Mesendoderm (in vitro differentiated cells): ENCODE measurements around the gene LRRC56.
A peak's percentile ranks its signal among the peaks of the same experiment; 100 is the strongest.
"Not testable (repeated sequence)": the region's sequence is repeated elsewhere in the genome, so short reads cannot be mapped to it uniquely, and the experiment has no call there.

Source experiments
- DNase-seq: peaks from one replicate; pipeline ENCODE4 v3.0.0; 2013
- H2AK5ac ChIP-seq: 2 replicates; pipeline ENCODE4 v1.6.1; 2013; ENCODE audit warnings: low read length, inconsistent platforms
- H2BK120ac ChIP-seq: 2 replicates; pipeline ENCODE4 v1.6.1; 2013; ENCODE audit warnings: low read depth, mild to moderate bottlenecking, low read length, moderate library complexity, mixed read lengths
- H2BK15ac ChIP-seq: replicated peaks from 2 replicates; pipeline ENCODE4 v1.6.1; 2013; ENCODE audit warnings: low read depth, mild to moderate bottlenecking, moderate library complexity
- H2BK5ac ChIP-seq: 2 replicates; pipeline ENCODE4 v1.6.1; 2013; ENCODE audit warnings: low read length, inconsistent platforms
- H3K18ac ChIP-seq: 2 replicates; pipeline ENCODE4 v1.6.1; 2013; ENCODE audit warnings: mild to moderate bottlenecking, low read length, mixed read lengths
- H3K23ac ChIP-seq: one replicate; pipeline ENCODE4 v1.6.1; 2013; ENCODE audit warnings: low read length
- H3K27ac ChIP-seq: 2 replicates; pipeline ENCODE4 v1.5.1; 2013; ENCODE audit warnings: low read depth, mild to moderate bottlenecking, inconsistent platforms, low read length, moderate library complexity
- H3K27me3 ChIP-seq: 2 replicates; pipeline ENCODE4 v1.6.1; 2013; ENCODE audit warnings: low read length, control low read depth, mild to moderate bottlenecking, inconsistent platforms; ENCODE audit not compliant: insufficient read depth, poor library complexity
- H3K36me3 ChIP-seq: 2 replicates; pipeline ENCODE4 v1.6.1; 2013; ENCODE audit warnings: low read length, inconsistent platforms; ENCODE audit not compliant: control insufficient read depth, insufficient read depth
- H3K4ac ChIP-seq: one replicate; pipeline ENCODE4 v1.6.1; 2013; ENCODE audit warnings: low read depth, mild to moderate bottlenecking, low read length, moderate library complexity
- H3K4me1 ChIP-seq: 2 replicates; pipeline ENCODE4 v1.6.1; 2013; ENCODE audit warnings: low read depth, low read length, inconsistent platforms; ENCODE audit not compliant: control insufficient read depth
- H3K4me2 ChIP-seq: 2 replicates; pipeline ENCODE4 v1.6.1; 2013; ENCODE audit warnings: low read length
- H3K4me3 ChIP-seq: 2 replicates; pipeline ENCODE4 v1.5.1; 2013; ENCODE audit warnings: mild to moderate bottlenecking, low read length
- H3K56ac ChIP-seq: one replicate; pipeline ENCODE4 v1.6.1; 2013; ENCODE audit warnings: low read length
- H3K79me1 ChIP-seq: 2 replicates; pipeline ENCODE4 v1.6.1; 2013; ENCODE audit warnings: low read length, inconsistent platforms
- H3K79me2 ChIP-seq: 2 replicates; pipeline ENCODE4 v1.6.1; 2013; ENCODE audit warnings: mild to moderate bottlenecking, low read length; ENCODE audit not compliant: control insufficient read depth, insufficient read depth
- H3K9ac ChIP-seq: 2 replicates; pipeline ENCODE4 v1.6.1; 2013; ENCODE audit warnings: low read length, inconsistent platforms
- H4K5ac ChIP-seq: one replicate; pipeline ENCODE4 v1.6.1; 2013; ENCODE audit warnings: low read length
- H4K8ac ChIP-seq: one replicate; pipeline ENCODE4 v1.6.1; 2013; ENCODE audit warnings: low read depth, mild to moderate bottlenecking, control low read depth, low read length, moderate library complexity
- WGBS: extraction: QIAGEN DNeasy Blood & Tissue Kit; methylation state at CpG from one replicate; pipeline ENCODE4 v1.1.7; 2013; ENCODE audit warnings: low lambda C conversion rate, missing lambda C conversion rate; ENCODE audit not compliant: insufficient coverage; ENCODE audit errors: extremely low coverage; 5-methylcytosine and 5-hydroxymethylcytosine counted together

Gene LRRC56

GRCh38 chr11:574031-574570, 36.8 kb downstream of the LRRC56 start:
- not testable (repeated sequence) for H4K8ac ChIP-seq, H3K4ac ChIP-seq, H3K4me2 ChIP-seq, H3K4me3 ChIP-seq, H3K27ac ChIP-seq, H3K4me1 ChIP-seq, H3K27me3 ChIP-seq, H3K79me1 ChIP-seq, H3K56ac ChIP-seq, H3K23ac ChIP-seq, H3K36me3 ChIP-seq, H3K18ac ChIP-seq, H2AK5ac ChIP-seq, H4K5ac ChIP-seq, H2BK15ac ChIP-seq, H2BK120ac ChIP-seq, DNase-seq, H2BK5ac ChIP-seq, H3K9ac ChIP-seq
- H3K79me2 ChIP-seq, result peaks cover 24% of the 10 kb centered on the region
- WGBS, result no CpG with 5 or more reads among the region's 14 CpGs

DNA sequence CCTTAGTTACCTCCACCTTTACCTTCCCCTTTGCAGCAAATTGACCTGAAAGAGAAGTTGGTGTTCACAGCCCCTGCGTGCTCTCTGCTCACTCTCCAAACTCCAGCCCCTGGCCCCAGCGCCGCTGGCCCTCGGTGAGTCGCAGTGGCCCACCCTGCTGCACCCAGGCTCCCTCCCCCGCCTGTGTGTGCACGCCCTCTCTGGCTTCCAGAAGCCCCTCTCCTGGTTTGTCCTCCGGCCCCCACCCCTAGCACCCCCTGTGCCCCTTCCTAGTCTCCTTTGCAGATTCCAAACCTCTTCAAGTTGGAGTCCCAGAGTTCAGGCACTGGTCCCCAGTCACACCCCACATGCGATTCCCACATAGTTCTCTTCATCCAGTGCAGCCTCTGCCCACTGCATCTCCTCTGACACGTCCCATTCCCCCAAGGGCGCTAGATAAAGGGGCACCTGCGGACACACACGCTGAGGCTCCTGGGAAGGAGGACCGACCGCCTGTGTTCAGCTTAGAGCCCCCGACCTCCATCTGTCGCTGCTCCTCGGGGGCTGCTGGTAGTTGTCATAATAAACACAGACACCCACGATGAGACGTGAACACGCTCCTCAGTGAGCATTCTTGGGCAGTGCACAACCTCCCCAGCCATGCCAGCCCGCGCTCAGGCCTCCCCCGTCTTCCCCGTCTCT, 37.4 kb downstream of the LRRC56 start:
- Histone ChIP-seq H4K8ac (no peak overlapping the region), H3K27ac (no peak overlapping the region), H2BK120ac (no peak overlapping the region), H3K23ac (peak overlapping the region; percentile 97), H3K4ac (no peak overlapping the region), H3K36me3 (no peaks in the 10 kb centered on the region), H2AK5ac (no peak overlapping the region), H2BK5ac (no peak overlapping the region), H3K4me1 (peaks cover 3% of the 10 kb centered on the region), H3K79me1 (peaks cover 4% of the 10 kb centered on the region), H3K18ac (no peak overlapping the region), H3K79me2 (peaks cover 31% of the 10 kb centered on the region), H3K27me3 (peaks cover 7% of the 10 kb centered on the region), H2BK15ac (no peak overlapping the region), H3K56ac (peak overlapping the region; percentile 91), H3K4me2 (peak overlapping the region; percentile 75), H3K4me3 (peak overlapping the region; percentile 28), H4K5ac (no peak overlapping the region), H3K9ac (peak overlapping the region; percentile 77)
- no CpG with 5 or more reads among the region's 25 CpGs for WGBS
- DNase-seq, result no peak

GRCh38 chr11:575313-575995, 38.1 kb downstream of the LRRC56 start:
- Histone ChIP-seq H3K27ac (peak overlapping the region; percentile 42), H3K79me2 (peaks cover 37% of the 10 kb centered on the region), H3K56ac (peak overlapping the region; percentile 91), H3K36me3 (no peaks in the 10 kb centered on the region), H3K4me2 (peak overlapping the region; percentile 75), H2BK15ac (no peak overlapping the region), H4K5ac (no peak overlapping the region), H3K23ac (peak overlapping the region; percentile 72), H3K79me1 (peaks cover 8% of the 10 kb centered on the region), H2BK120ac (no peak overlapping the region), H3K4me1 (peaks cover 3% of the 10 kb centered on the region), H3K4ac (no peak overlapping the region), H3K18ac (peak overlapping the region; percentile 29), H4K8ac (no peak overlapping the region), H2AK5ac (no peak overlapping the region), H2BK5ac (no peak overlapping the region), H3K9ac (peak overlapping the region; percentile 77), H3K4me3 (peak overlapping the region; percentile 28), H3K27me3 (peaks cover 7% of the 10 kb centered on the region)
- peak; percentile 69 for DNase-seq
- WGBS, result no CpG with 5 or more reads among the region's 81 CpGs

DNA sequence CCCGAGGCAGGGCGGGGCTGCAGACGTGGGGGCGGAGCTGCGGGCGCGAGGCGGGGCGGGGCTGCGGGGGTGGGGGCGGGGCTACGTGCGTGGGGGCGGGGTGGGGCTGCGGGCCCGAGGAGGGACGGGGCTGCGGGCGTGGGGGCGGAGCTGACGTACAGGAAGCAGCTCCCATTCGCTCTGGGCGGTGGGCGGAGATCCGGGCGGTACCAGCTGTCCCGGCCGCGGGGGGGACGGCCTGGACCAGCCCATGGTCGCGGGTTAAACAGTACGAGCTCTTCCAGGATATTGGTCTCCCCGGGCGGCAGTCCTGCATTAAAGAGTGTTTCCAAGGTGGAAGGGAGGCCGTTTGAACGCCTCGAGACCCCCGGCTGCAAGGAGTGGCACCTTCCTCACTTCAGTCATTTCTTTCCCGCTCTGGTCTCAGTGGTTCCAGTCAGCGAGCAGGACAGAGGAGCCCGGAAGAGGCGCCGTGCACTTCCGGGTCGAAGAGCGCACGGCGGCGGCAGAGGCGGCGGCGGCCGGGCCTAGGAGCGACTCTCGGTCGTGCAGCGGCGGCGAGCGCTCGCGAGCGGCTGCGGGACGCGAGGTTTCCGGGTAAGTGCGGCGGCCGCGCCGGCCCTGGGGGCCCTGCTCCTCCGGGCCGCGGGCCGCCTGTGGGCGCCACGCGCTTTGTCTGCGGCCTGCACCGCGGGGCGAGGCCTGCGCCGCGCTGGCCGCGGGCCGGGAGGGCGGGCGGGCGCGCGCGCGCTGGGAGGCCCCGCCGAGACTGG, 38.9 kb downstream of the LRRC56 start, which contains the start of gene PHRF1:
Gene PHRF1, plus strand, starts transcription at position 475 of the 773 bp plus-strand sequence. CDS start 5,043 bp downstream, outside the sequence.
- H3K18ac ChIP-seq, result peak within 1 kb of the TSS; percentile 62
- H4K5ac ChIP-seq, result no peak within 1 kb of the TSS
- peak within 1 kb of the TSS; percentile 95 for H3K9ac ChIP-seq
- H2AK5ac ChIP-seq, result no peak within 1 kb of the TSS
- H3K56ac ChIP-seq, result peak within 1 kb of the TSS; percentile 96
- DNase-seq, result peak; percentile 96
- no peak within 1 kb of the TSS for H2BK15ac ChIP-seq
- peak within 1 kb of the TSS; percentile 87 for H3K4me3 ChIP-seq
- H3K23ac ChIP-seq, result peak within 1 kb of the TSS; percentile 72
- no peak within 1 kb of the TSS for H3K4ac ChIP-seq
- H2BK120ac ChIP-seq, result peak within 1 kb of the TSS; percentile 63
- H3K27me3 ChIP-seq, result peaks cover 7% of the 10 kb centered on the region
- no CpG with 5 or more reads among the region's 99 CpGs for WGBS
- H2BK5ac ChIP-seq, result peak within 1 kb of the TSS; percentile 96
- peak within 1 kb of the TSS; percentile 42 for H3K27ac ChIP-seq
- H3K36me3 ChIP-seq, result no peaks in the 10 kb centered on the region
- peaks cover 10% of the 10 kb centered on the region for H3K79me1 ChIP-seq
- H3K4me1 ChIP-seq, result peaks cover 3% of the 10 kb centered on the region
- H4K8ac ChIP-seq, result no peak within 1 kb of the TSS
- H3K79me2 ChIP-seq, result peaks cover 41% of the 10 kb centered on the region
- peak within 1 kb of the TSS; percentile 88 for H3K4me2 ChIP-seq

- Histone ChIP-seq H4K5ac (no peak overlapping the region), H3K18ac (no peak overlapping the region), H3K27ac (no peak overlapping the region), H2BK120ac (no peak overlapping the region), H3K4me2 (peak overlapping the region; percentile 88), H3K4ac (no peak overlapping the region), H2AK5ac (no peak overlapping the region), H3K79me1 (peaks cover 17% of the 10 kb centered on the region), H3K27me3 (peaks cover 7% of the 10 kb centered on the region), H3K36me3 (peaks cover 3% of the 10 kb centered on the region), H3K56ac (peak overlapping the region; percentile 95), H4K8ac (no peak overlapping the region), H3K4me3 (peak overlapping the region; percentile 87), H3K79me2 (peaks cover 49% of the 10 kb centered on the region), H3K23ac (no peak overlapping the region), H2BK15ac (no peak overlapping the region), H3K9ac (peak overlapping the region; percentile 95), H2BK5ac (no peak overlapping the region), H3K4me1 (peaks cover 3% of the 10 kb centered on the region)
- no CpG with 5 or more reads among the region's 48 CpGs for WGBS
- DNase-seq, result no peak
These were observed 39.7 kb downstream of the LRRC56 start for GRCh38 chr11:576811-577610.
